NCI-H2196 (cell line): ENCODE results near the gene EXOC3.

Source experiments
- DNase-seq: peaks from one replicate; lab custom pipeline; 2025; ENCODE audit not compliant: unreplicated experiment; lab: John Stamatoyannopoulos, UW

Gene EXOC3

DNA sequence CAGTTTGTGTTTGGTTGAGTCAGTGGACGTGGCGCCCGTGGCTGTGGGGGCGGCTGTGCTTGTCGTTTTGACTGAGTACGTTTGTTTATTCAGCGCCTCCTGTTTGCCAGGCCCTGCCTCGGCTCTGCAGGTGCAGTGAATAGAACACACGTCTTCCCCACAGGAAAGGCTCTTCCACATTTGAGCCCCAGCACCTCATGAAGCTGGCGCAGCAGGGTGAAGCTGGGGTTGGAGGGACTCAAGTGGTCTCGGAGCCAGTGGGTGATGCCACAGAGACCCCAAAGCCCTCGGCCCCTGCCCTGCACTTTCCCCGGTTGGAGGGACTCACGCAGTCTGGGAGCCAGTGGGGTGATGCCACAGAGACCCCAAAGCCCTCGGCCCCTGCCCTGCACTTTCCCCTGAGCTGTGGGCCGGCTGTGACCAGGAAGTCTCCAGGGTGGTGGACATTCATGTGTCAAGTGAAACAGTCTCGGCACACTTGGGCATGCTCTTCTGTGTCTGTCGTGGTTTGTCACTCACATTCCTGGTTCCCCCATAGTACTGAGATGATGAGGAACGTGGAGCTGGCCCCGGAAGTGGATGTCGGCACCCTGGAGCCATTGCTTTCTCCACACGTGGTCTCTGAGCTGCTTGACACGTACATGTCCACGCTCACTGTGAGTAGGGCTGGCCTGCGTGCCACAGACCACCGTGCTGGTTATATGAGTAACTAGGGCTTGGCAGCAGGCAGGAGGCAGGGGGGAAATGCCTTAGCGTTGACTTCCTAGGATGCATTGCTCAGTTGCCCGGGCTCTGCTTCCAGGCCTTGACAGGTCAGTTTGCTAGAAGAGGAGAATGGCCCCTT lies 13.6 kb downstream of the EXOC3 start:
- no peak for DNase-seq

DNA sequence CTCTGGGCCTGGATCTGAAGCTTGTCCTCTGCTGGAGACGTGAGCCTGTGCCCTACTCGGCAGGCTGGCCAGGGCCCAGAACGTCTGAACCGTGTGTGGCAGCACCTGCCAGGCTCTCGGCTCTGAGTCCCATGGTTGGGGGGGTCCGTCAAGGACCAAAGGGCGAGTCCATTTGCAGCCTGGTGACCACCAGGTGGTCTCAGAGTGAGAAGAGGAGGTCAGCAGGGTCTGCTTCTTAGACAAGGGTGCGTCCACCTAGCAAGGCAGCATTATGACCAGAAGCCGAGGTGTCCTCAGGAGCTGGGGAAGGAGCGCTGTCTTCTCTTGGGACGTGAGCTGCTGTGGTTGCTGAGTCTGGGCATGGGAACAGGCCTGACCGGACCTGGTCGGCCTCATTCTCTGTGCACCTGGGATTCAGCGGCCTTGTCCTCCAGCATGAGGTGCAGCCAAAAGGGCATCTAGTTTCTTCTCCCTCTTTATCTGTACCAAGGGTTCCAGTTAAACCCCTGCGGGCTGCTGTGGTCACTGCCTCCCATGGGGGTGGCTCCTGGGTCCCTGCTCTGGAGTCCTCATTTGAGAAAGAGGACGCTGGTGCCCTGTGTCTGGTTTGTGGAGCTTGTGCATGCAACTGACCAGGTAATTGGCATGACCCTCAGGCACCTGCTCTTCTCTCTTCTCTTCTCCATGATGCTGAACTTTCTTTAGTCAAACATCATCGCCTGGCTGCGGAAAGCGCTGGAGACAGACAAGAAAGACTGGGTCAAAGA lies 14.4 kb downstream of the EXOC3 start:
- no peak for DNase-seq

DNA sequence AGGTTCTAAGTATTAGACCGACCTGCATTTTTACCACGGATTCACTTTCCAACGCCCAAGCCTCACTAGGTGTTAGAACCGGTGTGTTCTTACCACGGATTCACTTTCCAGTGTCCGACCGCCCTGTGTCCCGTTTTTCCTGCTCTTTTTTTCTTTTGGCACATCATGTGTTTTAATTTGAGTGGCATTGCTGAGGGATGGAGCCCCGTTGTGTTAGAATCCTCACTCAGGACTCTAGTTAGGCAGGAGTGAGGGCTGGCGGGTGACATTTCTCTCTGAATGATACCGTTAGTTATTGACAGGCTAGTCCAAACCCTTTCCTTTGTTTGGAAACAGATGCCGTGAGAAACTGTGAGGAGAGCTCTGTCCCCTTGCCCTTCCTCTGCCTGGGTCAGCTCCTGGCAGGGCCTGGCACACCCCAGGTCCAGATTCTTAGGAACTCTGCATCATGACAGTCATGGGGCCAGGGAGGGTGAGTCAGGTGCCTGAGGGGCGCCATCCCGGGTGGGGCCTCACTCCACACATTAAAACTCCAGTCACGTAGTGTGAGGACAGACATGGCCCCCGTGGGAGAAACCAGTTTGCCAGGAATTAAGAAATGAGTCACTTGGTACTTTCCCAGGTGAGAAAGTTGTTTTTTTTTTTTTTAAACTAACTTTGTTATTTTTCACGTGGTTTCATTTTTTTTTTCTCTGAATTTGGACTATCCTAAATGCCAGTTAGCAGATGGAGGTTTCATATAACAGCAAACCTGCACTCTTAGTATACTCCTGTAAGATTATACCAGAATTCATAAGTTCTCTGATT lies 15.8 kb downstream of the EXOC3 start:
- DNase-seq, result no peak

DNA sequence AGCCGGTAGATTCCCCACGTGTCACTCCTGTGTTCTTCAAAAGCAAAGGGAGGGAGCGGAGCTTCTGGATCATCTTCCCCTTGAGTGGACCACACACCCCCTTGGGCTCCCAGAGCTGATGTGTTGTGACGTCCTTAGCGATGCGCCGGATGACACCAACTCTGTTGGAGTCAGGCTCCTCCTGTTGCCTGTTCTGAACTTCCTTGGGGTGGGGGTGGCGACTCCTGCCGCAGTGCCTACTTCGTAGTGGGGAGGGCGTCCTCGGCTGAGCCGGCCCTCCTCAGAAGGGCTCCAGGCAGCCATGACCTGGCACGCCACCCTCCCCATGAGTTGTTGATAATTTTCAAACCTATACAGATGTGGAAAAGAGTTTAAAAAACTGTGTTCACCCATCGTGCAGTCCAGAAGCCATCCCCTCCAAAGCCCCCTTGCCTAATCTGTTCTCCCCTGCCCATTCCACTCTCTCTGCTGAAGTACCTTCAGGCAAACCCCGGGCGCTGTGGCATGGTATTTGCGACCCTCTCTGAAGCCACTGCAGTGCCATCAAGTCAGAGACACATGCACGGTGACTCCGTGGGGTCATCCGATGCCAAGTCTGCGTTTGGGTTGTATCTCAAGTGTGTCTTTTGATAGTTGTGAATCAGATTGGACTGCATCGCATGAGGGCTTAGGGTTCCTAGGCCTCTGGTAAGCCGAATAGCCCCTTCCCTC lies 16.7 kb downstream of the EXOC3 start:
- DNase-seq, result no peak

DNA sequence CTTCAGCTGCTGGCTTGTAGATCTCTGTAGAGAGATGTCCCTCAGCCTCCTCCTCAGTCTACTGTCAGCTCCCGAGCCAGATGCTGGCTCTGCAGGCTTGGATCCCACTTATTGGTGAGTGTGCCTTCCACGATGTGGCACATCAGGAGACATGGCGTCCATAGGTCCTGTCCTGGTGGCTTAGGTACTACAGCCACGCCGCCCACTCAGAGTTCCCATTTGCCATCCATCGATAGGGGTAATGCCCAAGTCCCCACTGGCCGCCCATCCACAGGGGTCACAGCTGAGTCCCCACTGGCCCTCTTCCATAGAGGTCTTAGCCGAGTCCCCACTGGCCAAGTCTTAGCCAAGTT lies 17.3 kb downstream of the EXOC3 start:
- DNase-seq, result no peak

DNA sequence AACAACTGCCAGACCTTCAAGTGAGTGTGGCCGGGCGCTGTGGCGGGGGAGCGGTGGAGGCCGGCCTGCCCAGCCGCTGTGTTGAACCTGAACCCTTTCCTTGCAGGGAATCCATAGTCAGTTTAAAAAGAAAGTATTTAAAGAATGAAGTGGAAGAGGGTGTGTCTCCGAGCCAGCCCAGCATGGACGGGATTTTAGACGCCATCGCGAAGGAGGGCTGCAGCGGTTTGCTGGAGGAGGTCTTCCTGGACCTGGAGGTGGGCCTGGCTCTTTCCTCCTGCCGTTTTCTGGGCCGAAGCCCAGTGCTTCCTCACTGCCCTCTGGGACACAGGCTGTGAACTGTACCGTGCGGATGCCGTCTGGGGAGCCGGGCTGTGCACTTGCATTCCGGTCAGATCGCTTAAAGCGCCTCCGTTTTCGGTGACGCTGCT lies 19.1 kb downstream of the EXOC3 start:
- no peak for DNase-seq

DNA sequence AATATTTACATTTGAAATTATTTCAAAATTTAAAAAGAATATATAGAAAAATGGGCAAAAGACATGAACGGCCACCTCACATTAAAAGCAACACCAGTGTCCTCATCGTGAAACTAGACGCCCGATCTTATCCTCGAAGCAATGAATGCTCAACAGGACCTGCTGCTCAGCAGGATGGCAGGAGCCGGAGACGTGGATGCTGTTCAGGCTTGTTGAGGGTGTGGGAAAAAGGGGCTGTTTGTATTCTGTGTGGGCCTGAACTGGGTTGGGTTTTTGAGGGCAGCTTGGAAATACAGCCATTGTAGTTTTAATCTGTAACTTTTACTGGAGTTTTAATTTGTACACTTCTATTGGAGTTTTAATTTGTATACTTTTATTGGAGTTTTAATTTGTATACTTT lies 20.3 kb downstream of the EXOC3 start:
- DNase-seq, result no peak

DNA sequence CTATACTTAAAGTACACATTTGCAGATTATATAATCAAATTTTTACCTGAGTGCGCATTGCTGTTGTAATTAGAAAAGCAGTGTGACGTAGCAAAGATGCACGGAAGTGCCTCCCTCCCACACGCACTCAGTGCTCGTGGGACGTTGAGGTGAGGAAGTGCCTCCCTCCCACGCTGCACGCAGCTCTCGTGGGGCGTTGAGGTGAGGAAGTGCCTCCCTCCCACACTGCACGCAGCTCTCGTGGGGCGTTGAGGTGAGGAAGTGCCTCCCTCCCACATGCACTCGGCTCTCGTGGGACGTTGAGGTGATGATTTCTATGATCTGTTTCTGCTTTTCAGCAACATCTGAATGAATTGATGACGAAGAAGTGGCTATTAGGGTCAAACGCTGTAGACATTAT lies 21.0 kb downstream of the EXOC3 start:
- no peak for DNase-seq

DNA sequence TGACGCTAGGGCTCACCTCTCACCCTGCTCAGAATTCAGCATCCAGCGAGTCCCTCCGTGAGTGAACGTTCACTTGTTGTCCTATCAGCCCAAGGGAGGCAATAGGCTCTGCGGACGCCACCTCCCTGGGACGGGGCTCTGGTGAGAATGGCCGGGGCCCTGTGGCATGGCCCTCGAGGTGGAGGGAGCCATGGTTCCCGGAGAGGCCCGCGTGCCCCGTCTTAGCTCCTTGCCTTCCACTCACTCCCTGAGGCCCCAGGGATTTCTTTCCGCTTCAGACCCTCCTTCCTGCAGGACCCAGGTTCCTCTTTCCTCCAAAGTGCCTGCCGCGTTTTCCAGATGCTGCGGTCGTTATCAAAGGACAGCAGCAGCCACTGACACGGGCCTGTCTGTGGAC lies 21.5 kb downstream of the EXOC3 start:
- DNase-seq, result no peak

DNA sequence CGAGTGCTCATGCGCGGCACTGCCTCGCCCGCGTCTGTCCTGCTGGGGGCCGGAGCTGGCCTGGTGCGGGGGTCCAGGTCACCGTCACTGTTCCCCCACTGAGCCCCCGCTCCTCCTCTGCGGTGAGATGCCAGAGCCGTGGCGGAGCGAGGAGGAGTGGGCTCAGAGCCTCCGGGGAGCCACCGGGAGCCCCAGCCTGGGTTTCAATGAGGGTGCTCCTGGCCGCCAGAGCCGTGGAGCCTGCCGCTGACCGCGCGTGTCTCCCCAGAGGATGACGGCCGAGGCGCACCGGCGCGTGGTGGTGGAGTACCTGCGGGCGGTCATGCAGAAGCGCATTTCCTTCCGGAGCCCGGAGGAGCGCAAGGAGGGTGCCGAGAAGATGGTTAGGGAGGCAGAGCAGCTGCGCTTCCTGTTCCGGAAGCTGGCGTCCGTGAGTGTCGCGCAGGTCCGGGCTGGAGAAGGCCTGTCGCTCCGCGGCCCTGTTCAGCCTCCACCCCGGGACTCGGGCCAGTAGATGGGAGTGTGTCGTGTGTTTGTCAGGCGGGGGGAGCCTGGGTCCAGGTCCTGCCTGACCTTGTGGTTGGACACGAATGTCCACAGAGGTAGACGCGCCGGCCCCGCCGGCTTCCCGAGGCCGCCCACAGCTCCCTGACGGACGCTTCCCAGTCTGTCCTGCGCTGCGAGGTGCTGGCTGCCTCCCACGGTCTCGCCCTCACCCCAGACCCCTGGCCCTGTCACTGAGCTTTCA lies 22.0 kb downstream of the EXOC3 start:
- no peak for DNase-seq

DNA sequence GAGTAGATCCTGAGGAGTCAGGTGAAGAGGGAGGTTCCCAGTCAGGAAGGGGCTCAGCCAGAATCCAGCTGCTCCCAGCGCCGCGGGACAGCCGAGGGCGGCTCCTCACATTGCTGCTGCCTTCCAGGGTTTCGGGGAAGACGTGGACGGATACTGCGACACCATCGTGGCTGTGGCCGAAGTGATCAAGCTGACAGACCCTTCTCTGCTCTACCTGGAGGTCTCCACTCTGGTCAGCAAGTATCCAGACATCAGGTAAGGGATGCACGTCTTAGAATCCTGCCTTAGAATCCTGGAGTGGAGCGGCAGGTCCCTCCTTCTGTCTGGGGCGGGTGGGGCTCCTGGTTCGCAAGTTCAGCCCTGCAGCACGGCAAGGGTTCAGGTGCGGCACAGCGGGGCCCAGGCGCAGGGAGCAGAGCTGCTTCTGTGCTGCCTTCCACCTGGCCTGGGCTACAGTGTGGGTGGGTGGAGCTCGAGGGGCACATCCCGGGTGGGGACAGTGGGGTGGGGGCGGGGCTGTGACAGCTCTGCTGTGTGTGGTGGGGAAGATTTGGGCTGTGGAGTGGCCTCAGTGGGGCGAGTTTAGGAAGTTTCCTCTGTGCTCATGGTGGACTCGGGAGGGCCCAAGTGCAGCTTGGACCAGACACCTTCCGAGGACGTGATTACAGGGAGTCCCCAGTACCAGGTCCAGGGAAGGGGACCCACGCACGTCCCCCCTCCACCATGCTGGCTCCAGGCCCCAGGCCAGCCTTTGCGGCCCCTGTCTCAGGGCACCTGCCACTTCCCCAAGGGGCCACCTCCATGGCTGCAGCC lies 22.8 kb downstream of the EXOC3 start:
- no peak for DNase-seq

DNA sequence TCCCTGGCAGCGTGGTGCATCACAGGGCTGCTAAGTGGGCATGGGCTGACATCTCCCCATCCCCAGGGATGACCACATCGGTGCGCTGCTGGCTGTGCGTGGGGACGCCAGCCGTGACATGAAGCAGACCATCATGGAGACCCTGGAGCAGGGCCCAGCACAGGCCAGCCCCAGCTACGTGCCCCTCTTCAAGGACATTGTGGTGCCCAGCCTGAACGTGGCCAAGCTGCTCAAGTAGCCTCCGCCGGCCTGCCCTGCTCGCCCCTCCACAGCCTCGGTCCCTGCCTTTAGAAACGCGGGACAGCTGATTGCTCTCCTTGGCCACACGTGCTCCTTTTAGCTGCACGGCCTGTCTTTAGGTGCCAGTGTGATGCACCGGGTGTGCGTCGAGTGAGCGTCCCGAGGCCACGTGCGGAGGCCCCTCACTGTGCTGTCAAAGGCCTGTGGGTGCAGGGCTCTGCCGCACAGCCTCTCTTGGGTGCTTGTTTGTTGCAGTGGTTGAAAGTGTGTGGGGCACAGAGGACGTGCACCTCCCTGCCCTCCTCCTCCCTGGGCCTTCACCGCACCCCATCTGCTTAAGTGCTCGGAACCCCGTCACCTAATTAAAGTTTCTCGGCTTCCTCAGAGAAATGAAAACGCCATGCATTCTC lies 23.8 kb downstream of the EXOC3 start:
- no peak for DNase-seq

DNA sequence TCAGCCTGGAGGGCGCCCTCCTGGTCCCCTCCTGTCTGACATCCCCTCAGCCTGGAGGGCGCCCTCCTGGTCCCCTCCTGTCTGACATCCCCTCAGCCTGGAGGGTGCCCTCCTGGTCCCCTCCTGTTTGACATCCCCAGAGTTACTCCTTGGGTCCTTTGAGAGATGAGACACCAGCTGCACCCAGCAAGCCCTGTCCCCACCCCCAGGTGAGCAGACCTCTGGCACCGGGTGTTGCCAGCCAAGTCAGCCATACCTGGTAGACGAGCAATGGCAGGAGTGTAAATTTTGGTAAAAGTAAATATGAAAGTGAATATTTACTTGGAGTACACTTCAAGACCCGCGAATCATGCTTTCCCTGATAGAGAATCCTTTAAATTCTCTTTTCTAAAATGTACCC lies 25.4 kb downstream of the EXOC3 start:
- no peak for DNase-seq

DNA sequence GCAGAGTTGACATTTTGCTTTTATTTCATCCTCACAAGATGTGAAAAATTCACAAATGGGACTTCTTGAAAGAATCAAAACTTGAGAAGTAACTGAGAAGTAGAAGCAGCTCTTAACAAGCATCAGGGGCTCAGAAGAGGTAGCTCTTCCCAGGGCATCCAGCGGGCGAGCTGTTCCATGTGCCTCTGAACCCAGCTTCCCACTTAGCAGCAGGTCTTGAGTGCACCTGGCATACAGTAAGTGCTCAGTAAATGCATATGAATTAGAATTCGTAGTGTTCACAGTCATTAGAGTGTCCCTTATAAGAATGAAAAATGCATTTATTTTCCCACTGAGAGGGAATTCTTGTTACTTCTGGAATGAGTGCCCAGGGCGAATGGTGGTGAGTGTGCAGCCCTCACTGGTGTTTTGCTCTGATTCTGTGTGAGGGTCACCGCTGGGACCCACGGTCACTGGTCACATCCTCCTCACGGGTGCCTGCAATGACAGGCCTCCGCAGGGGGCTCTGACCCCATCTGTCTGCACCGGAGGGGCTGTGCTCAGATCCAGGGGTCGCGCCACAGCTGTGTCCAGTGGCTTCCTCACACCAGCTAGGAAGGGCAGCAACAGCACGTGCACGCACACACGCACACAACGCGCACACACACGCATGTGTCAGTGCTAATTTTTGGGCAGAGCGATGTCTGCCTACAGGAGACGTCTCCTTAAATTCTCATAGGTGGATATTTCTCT lies 26.9 kb downstream of the EXOC3 start:
- DNase-seq, result no peak

DNA sequence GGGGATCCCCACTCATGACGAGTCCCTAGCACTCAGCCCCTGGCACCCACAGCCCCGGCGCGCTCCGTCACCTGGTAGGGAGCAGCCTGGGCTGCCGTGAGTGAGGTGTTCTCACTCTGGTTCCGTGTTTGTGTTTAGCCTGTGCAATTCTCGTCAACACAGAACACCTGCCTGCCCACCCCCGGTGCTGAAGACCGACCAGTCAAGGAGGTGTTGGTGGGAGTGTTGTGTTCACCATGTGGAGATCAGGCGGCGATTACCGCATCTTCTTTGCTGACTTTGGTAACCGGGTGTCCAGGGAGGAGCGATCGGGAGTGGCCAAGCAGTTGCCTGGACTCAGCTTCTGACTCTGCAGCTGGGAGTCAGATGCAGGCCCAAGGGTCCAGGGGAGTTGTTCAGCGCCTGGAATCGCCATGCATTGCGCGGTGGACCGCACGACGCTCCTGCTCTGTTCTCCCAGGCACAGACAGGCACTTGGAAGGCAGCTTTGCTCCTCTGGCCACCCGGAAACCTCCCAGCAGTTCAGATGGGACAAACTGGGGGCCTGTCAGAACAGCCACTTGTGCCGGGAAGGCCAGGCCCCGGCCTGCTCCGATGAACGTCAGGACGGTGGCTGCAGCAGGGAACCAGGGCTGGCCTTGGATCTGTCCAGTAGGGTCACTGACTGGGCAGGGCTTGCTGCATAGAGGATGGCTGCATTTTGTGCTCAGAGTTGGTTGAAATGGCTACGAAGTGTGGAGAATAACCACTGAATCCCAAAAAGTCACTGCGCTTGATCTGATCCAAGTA lies 28.2 kb downstream of the EXOC3 start:
- DNase-seq, result no peak

DNA sequence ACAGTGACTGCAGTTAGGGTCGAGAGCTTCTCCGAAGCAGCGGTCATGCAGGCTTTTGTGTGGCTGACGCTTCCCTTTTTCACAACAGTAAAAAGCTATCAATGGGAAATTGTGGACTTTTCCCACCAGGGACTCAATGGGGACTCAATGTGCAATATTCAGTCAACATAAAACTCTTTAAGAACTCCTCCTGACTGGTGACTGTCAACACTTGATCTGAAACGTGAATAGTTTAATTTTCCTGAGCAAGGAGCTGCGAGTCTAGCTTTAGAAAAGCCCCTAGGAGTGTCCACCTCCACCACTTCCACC lies 28.7 kb downstream of the EXOC3 start:
- DNase-seq, result no peak

DNA sequence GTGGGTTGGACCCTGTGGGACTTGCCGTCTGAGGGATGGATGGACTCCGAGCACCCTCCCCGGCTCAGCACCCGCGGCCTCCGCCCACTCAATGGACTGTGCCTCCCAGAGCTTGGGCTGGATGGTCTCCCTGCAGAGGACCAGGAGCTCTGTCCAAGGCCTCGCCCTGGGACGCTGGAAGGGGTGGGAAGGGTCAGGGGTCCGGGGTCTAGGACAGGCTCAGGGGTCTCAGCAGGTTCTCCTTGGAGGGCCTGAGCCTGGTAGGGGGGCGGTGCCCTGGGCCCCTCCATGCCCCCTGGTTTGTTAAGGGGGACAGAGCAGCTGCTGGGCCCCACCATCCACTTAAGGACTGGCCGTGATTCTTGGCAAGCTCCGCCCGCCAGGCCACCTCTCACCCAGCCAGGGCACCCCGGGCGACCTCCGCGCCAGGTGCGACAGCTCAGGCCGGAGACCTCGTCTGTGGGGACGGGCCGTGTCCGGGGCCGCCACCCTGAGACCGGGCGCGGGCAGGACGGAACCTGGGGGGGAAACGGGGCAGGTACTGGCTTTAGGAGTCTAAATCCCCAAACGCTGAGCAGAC lies 29.2 kb downstream of the EXOC3 start:
- DNase-seq, result peak; percentile 13
